Renal pelvis (tissue), 4 donors: Measurements from ENCODE around the gene ZNF83. TPM values are rescaled to one million over a fixed set of nuclear protein-coding genes. Genes with fewer than 3 reads are reported as not detected.
"Not testable (repeated sequence)": the region's sequence is repeated elsewhere in the genome, so short reads cannot be mapped to it uniquely, and the experiment has no call there.

ENCODE experiments used
- DNase-seq: peaks from one replicate; pipeline ENCODE4 v3.0.0-alpha.2; 2013
- polyA plus RNA-seq, 3 donors: library from polyadenylated mRNA; unstranded; fragments of 120-200 nt; gene quantifications; one replicate each; pipeline ENCODE4 v1.2.1, GENCODE V29; 2013; ENCODE audit not compliant: insufficient read length in 3 of 3

The ZNF83 gene
- polyA plus RNA-seq, 3 donors, result 51.0 to 118 (median 81.5) TPM

GRCh38 chr19:52651956-52652355, 13.8 kb upstream of the ZNF83 start:
- no peak for DNase-seq

- DNase-seq, result no peak
Observed at GRCh38 chr19:52648336-52649016, 10.3 kb upstream of the ZNF83 start.

- no peak for DNase-seq
Observed at GRCh38 chr19:52646571-52647217, 8.5 kb upstream of the ZNF83 start.

- no peak for DNase-seq
Observed at GRCh38 chr19:52640916-52641315, 2.8 kb upstream of the ZNF83 start.

- peak; percentile 31 for DNase-seq
Observed at GRCh38 chr19:52639996-52640395, 1.8 kb upstream of the ZNF83 start.

GRCh38 chr19:52638601-52639000, 446 bp upstream of the ZNF83 start:
- no peak for DNase-seq

GRCh38 chr19:52635786-52636570, 2.2 kb downstream of the ZNF83 start:
- DNase-seq, result no peak

GRCh38 chr19:52627441-52627840, 10.7 kb downstream of the ZNF83 start:
- DNase-seq, result not testable (repeated sequence)

- DNase-seq, result no peak
Observed at GRCh38 chr19:52626915-52627314, 11.2 kb downstream of the ZNF83 start.

GRCh38 chr19:52622261-52622660, 15.9 kb downstream of the ZNF83 start:
- DNase-seq, result no peak

GRCh38 chr19:52621376-52621775, 16.8 kb downstream of the ZNF83 start:
- DNase-seq, result no peak

- DNase-seq, result no peak
Observed at GRCh38 chr19:52613299-52613906, 24.8 kb downstream of the ZNF83 start.

GRCh38 chr19:52603558-52604207, 34.5 kb downstream of the ZNF83 start:
- DNase-seq, result no peak

GRCh38 chr19:52602941-52603340, 35.2 kb downstream of the ZNF83 start:
- no peak for DNase-seq

- DNase-seq, result not testable (repeated sequence)
Observed at GRCh38 chr19:52601974-52602366, 36.2 kb downstream of the ZNF83 start.

- peak; percentile 90 for DNase-seq
Observed at GRCh38 chr19:52601025-52601973, 36.9 kb downstream of the ZNF83 start.

- no peak for DNase-seq
Observed at GRCh38 chr19:52600639-52601024, 37.5 kb downstream of the ZNF83 start.

- DNase-seq, result no peak
Observed at GRCh38 chr19:52599241-52599640, 38.9 kb downstream of the ZNF83 start.

GRCh38 chr19:52593441-52593840, 44.7 kb downstream of the ZNF83 start:
- DNase-seq, result not testable (repeated sequence)

GRCh38 chr19:52592301-52592700, 45.9 kb downstream of the ZNF83 start:
- DNase-seq, result no peak

GRCh38 chr19:52590728-52591127, 47.4 kb downstream of the ZNF83 start:
- DNase-seq, result no peak
